ENCODE results near the gene FYCO1.

FYCO1 gene

DNA sequence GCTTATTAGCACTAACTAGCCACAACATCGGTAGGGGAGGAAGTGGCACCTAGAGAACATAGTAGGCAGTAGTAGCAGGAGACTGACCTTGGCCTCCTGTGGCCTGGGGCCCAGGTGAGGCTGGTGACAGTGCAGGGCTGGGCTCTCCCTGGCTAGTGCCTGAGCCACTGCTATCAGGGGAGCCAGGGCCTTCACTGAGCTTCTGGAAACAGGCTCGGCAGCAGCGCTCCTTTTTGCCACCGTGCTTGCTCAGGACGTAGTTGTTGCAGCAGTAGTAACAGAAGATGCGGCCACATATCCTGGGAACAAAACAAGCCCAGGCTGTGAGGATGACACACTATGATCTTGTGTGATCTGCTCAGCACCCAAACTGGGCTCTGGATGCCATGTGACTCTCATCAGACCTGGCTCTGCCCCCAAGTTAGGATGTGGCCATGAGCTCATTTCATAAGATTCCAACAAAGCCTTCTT, 37.3 kb downstream of the FYCO1 start:
- peaks cover 97% of the 10 kb centered on the region for H3K36me3 ChIP-seq (ENCODE audit: insufficient read depth, low read length)
- WGBS = 97% methylated on average over 6 of the region's 6 CpGs
- H3K27ac ChIP-seq (ENCODE audit: low read depth, low read length) = no peak overlapping the region
- no peak overlapping the region for H3K9ac ChIP-seq (ENCODE audit: low read depth, low read length)
- no peak overlapping the region for H3K4me3 ChIP-seq (ENCODE audit: low read length)
- H3K4me1 ChIP-seq (ENCODE audit: insufficient read depth, low read length) = no peaks in the 10 kb centered on the region
- H3K9me3 ChIP-seq (ENCODE audit: insufficient read depth, low read depth, low read length) = no peaks in the 10 kb centered on the region
- no peaks in the 10 kb centered on the region for H3K27me3 ChIP-seq (ENCODE audit: insufficient read depth, low read length)

DNA sequence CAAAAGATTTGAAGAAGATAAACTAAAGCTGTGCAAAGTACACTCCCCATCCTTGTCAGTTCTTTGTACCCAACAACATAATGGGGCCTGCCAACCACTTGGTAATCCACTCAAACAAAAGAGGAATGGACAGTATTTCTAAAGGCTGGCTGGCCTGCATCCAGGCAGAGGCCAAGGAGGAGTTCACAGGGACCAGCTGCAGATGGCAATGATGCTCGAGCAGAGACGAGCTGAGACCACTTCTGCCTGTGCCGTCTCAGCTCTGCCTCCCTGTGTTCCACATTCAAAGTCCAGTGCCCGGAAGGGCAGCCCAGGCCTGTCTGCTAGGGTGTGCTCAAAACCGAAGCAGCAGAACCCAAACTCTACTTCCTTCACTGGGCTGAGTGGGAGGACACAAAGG, 38.0 kb downstream of the FYCO1 start:
- WGBS = 93% methylated on average over 5 of the region's 5 CpGs
- Histone ChIP-seq H3K4me3 (ENCODE audit: low read length) (no peak overlapping the region), H3K27me3 (ENCODE audit: insufficient read depth, low read length) (no peaks in the 10 kb centered on the region), H3K9me3 (ENCODE audit: insufficient read depth, low read depth, low read length) (no peaks in the 10 kb centered on the region), H3K36me3 (ENCODE audit: insufficient read depth, low read length) (peaks cover 97% of the 10 kb centered on the region), H3K4me1 (ENCODE audit: insufficient read depth, low read length) (no peaks in the 10 kb centered on the region), H3K9ac (ENCODE audit: low read depth, low read length) (no peak overlapping the region), H3K27ac (ENCODE audit: low read depth, low read length) (no peak overlapping the region)

DNA sequence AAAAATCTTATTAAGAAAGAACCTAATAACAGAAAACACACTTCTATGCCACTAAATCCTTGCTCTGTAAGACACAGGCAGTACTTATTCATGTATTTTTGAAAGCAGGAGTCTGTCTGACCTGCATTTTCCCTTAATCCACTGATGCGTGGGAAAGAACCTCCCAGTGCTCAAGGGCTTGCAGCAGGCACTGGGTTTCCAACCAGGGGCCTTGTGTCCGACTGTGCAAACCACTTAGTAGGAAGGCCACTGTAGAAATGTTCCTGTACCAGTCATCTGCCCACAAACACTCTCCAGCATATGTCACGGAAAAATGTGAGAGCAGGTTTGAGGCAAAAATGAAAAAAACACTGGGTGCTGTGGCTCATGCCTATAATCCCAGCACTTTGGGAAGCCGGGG, 39.9 kb downstream of the FYCO1 start:
- H3K9me3 ChIP-seq (ENCODE audit: insufficient read depth, low read depth, low read length) = no peaks in the 10 kb centered on the region
- no peak overlapping the region for H3K9ac ChIP-seq (ENCODE audit: low read depth, low read length)
- no peaks in the 10 kb centered on the region for H3K4me1 ChIP-seq (ENCODE audit: insufficient read depth, low read length)
- H3K27ac ChIP-seq (ENCODE audit: low read depth, low read length) = no peak overlapping the region
- WGBS = 93% methylated on average over 4 of the region's 4 CpGs
- no peak overlapping the region for H3K4me3 ChIP-seq (ENCODE audit: low read length)
- H3K36me3 ChIP-seq (ENCODE audit: insufficient read depth, low read length) = peaks cover 97% of the 10 kb centered on the region
- no peaks in the 10 kb centered on the region for H3K27me3 ChIP-seq (ENCODE audit: insufficient read depth, low read length)

DNA sequence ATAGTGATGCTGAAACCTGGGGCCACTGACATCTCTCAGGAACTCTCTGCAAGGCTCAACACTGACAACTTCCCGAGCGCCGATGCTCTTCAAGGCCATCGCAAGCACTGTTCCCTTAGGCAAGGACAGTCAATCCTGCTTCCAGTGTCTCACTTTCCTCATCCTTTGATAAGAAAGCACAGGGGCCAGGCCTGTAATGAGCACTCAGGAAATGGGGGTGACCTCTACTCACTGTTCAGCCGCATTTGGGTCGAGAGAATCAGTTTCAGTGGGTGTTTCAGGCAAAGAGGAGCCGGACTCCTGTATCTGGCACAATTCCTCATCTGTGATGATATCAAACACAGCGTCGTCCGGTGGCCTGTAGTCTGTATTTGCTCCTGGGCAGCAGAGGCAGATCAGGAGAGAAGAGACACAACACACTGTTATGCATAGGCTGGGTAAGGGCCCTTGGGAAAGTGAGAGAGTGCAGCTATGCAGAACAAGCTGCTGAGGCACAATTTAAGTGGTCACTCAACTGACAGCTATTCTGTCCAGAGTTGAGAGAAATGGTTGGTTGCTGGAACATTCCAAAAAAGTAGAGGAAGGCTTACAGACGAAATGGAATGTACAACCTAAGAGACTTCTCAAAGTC, 40.5 kb downstream of the FYCO1 start:
- Histone ChIP-seq H3K27ac (ENCODE audit: low read depth, low read length) (no peak overlapping the region), H3K9ac (ENCODE audit: low read depth, low read length) (no peak overlapping the region), H3K36me3 (ENCODE audit: insufficient read depth, low read length) (peaks cover 97% of the 10 kb centered on the region), H3K9me3 (ENCODE audit: insufficient read depth, low read depth, low read length) (no peaks in the 10 kb centered on the region), H3K4me1 (ENCODE audit: insufficient read depth, low read length) (no peaks in the 10 kb centered on the region), H3K27me3 (ENCODE audit: insufficient read depth, low read length) (no peaks in the 10 kb centered on the region), H3K4me3 (ENCODE audit: low read length) (no peak overlapping the region)
- WGBS = 93% methylated on average over 11 of the region's 11 CpGs

DNA sequence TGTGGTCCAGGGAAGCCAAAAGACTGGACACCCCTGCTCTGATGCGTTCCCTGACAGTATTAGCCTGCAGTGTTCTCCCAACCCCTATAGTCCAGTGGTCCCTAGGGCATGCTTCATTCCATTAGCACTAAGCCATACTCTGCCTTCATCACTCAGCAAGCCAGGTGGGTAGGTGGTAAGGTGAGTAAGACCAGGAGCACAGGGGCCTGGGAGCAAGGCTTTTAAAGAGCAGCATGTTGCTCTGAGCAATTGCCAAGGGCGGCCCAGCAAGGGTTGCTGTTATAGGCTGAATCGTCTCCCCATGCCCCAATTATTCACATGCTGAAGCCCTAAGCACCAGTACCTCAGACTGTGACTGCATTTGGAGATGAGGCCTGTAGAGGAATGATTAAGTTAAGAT, 41.3 kb downstream of the FYCO1 start:
- Histone ChIP-seq H3K36me3 (ENCODE audit: insufficient read depth, low read length) (peaks cover 97% of the 10 kb centered on the region), H3K9me3 (ENCODE audit: insufficient read depth, low read depth, low read length) (no peaks in the 10 kb centered on the region), H3K9ac (ENCODE audit: low read depth, low read length) (no peak overlapping the region), H3K27ac (ENCODE audit: low read depth, low read length) (no peak overlapping the region), H3K4me3 (ENCODE audit: low read length) (no peak overlapping the region), H3K4me1 (ENCODE audit: insufficient read depth, low read length) (no peaks in the 10 kb centered on the region), H3K27me3 (ENCODE audit: insufficient read depth, low read length) (no peaks in the 10 kb centered on the region)
- 96% methylated on average over 3 of the region's 3 CpGs for WGBS

DNA sequence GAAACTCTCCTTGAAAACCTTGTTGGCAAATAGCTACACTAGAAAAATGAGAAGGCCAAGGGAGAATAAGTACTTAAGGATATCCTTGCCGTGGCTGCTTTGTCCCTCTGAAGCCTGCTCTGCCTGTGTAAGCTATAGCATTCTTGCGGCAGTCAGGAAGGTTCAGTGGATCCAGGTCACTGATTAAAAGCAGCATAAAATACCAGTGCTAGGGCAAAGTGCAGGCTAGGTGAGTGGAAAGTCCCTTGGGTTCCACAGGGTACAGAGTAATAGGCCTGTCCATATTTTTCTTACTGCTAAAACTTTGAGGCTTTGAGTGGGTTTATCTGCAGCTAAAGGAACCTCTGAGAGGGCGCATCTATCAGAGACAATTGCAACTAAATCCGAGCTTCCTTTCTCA, 42.1 kb downstream of the FYCO1 start:
- Histone ChIP-seq H3K4me1 (ENCODE audit: insufficient read depth, low read length) (no peaks in the 10 kb centered on the region), H3K36me3 (ENCODE audit: insufficient read depth, low read length) (peaks cover 97% of the 10 kb centered on the region), H3K9ac (ENCODE audit: low read depth, low read length) (no peak overlapping the region), H3K27me3 (ENCODE audit: insufficient read depth, low read length) (no peaks in the 10 kb centered on the region), H3K27ac (ENCODE audit: low read depth, low read length) (no peak overlapping the region), H3K4me3 (ENCODE audit: low read length) (no peak overlapping the region), H3K9me3 (ENCODE audit: insufficient read depth, low read depth, low read length) (no peaks in the 10 kb centered on the region)
- 86% methylated on average over 4 of the region's 4 CpGs for WGBS

DNA sequence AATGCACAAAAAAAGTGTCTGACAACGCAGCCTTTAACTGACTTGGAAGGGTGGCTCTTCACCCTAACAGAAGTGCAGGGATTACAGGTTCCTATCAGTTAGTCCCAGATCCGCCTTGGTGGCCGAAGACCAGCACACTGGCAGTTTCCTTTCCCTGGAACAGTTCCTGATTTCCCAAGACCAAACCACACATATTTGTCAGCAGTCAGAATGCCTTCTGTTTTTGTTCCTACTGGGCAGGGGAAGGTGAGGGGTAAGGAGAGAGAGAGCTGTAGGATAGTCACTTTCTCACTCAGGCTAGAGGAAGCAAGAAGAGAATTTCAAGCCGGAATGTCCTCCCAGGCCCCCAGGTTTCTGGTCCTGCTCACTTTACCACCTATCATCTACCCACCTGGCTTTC, 43.2 kb downstream of the FYCO1 start:
- Histone ChIP-seq H3K4me1 (ENCODE audit: insufficient read depth, low read length) (no peaks in the 10 kb centered on the region), H3K36me3 (ENCODE audit: insufficient read depth, low read length) (peaks cover 96% of the 10 kb centered on the region)
- WGBS = 82% methylated on average over 3 of the region's 4 CpGs

DNA sequence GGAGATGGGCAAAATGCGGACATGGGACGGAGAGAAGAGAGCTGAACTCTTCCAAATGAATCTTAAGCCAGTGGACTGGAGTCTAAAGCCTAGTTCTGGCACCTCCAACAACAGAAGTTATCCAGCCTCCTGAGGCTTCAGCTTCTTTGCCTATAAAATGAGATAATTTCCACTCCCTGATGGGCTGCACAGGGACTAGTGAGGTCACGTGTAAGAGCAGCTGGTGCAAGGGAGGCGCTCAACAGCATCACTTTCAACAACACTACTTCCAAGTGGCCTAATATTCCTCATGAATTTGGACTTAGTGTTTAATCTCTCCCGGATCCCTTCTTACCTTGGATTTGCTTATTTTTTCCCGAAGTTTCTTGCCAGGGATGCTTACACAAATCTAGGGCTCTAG, 43.7 kb downstream of the FYCO1 start:
- no peak overlapping the region for H3K4me3 ChIP-seq (ENCODE audit: low read length)
- no peak overlapping the region for H3K9ac ChIP-seq (ENCODE audit: low read depth, low read length)
- 92% methylated on average over 6 of the region's 6 CpGs for WGBS
- H3K9me3 ChIP-seq (ENCODE audit: insufficient read depth, low read depth, low read length) = no peaks in the 10 kb centered on the region
- no peaks in the 10 kb centered on the region for H3K4me1 ChIP-seq (ENCODE audit: insufficient read depth, low read length)
- no peaks in the 10 kb centered on the region for H3K27me3 ChIP-seq (ENCODE audit: insufficient read depth, low read length)
- peaks cover 96% of the 10 kb centered on the region for H3K36me3 ChIP-seq (ENCODE audit: insufficient read depth, low read length)
- H3K27ac ChIP-seq (ENCODE audit: low read depth, low read length) = no peak overlapping the region

More for the DNA sequence above, 43.2 kb downstream of the FYCO1 start:
- Histone ChIP-seq H3K9ac (ENCODE audit: low read depth, low read length) (no peak overlapping the region), H3K27ac (ENCODE audit: low read depth, low read length) (no peak overlapping the region), H3K27me3 (ENCODE audit: insufficient read depth, low read length) (no peaks in the 10 kb centered on the region), H3K4me3 (ENCODE audit: low read length) (no peak overlapping the region), H3K9me3 (ENCODE audit: insufficient read depth, low read depth, low read length) (no peaks in the 10 kb centered on the region)

DNA sequence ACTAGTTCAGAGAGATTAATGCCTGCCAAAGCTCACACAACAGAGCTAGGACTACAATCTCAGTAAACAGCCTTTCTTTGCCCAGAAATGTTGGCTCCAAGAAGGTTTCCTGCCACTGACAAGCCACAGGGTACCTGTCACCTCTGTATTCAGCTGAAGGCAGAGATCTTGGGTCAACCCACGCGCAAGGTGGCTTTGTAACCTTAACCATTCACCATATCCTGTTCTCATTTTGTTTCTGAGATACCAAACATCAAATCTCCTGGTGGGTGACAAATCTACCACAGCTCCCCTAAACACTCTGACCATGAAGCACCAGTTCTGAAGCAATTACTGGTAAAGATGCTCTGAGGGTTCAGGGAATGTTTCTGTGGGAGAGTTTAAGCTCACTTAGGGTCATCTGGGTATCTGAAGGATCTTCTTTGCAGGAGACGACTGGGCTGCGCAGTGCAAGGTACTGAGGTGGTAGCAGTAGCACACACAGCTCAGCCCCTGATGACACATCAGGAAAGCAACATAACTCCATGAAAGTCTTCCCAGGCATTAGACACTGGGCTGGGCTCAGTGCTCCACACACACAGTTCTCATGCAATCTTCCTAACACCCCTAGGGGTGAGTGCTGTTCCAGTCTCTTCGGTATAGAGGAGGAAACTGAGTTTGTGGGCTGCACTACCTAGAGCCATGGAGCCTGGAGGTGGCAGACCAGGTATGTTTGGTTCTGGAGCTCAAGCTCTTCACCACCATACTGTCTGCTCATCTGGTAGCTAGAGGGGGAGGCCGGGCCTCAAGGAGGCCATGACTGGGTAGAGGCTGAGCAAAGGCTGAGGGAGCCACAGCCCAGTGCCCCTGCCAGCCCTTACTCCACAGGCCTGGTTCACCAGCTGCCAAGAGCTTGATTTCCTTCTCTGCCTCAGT, 44.7 kb downstream of the FYCO1 start:
- no peak overlapping the region for H3K27ac ChIP-seq (ENCODE audit: low read depth, low read length)
- no peaks in the 10 kb centered on the region for H3K9me3 ChIP-seq (ENCODE audit: insufficient read depth, low read depth, low read length)
- WGBS = 95% methylated on average over 6 of the region's 6 CpGs
- H3K4me3 ChIP-seq (ENCODE audit: low read length) = no peak overlapping the region
- no peaks in the 10 kb centered on the region for H3K27me3 ChIP-seq (ENCODE audit: insufficient read depth, low read length)
- peaks cover 99% of the 10 kb centered on the region for H3K36me3 ChIP-seq (ENCODE audit: insufficient read depth, low read length)
- H3K4me1 ChIP-seq (ENCODE audit: insufficient read depth, low read length) = no peaks in the 10 kb centered on the region
- no peak overlapping the region for H3K9ac ChIP-seq (ENCODE audit: low read depth, low read length)

DNA sequence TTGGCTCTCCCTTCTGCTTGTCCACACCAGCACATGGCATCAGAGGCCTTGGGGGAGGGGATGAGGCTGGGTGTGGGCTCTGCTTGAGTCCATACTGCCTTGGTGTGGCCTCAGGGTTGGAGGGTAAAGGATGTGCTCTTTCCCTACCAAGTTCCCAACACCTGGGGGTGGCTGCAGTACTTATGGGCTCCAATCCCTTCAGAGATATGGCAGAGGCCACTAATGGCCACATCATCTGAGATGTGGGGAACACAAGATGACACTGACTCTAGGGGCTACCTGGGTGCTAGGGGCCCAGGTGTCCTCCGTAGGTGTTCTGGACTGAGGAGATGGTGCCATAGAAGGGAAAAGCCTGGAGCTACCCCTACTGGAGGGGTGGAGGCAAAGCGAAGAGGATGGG, 45.5 kb downstream of the FYCO1 start:
- no peak overlapping the region for H3K9ac ChIP-seq (ENCODE audit: low read depth, low read length)
- no peaks in the 10 kb centered on the region for H3K9me3 ChIP-seq (ENCODE audit: insufficient read depth, low read depth, low read length)
- WGBS = 89% methylated on average over 2 of the region's 2 CpGs
- no peak overlapping the region for H3K4me3 ChIP-seq (ENCODE audit: low read length)
- no peak overlapping the region for H3K27ac ChIP-seq (ENCODE audit: low read depth, low read length)
- H3K27me3 ChIP-seq (ENCODE audit: insufficient read depth, low read length) = no peaks in the 10 kb centered on the region
- H3K4me1 ChIP-seq (ENCODE audit: insufficient read depth, low read length) = no peaks in the 10 kb centered on the region
- peaks cover 91% of the 10 kb centered on the region for H3K36me3 ChIP-seq (ENCODE audit: insufficient read depth, low read length)

DNA sequence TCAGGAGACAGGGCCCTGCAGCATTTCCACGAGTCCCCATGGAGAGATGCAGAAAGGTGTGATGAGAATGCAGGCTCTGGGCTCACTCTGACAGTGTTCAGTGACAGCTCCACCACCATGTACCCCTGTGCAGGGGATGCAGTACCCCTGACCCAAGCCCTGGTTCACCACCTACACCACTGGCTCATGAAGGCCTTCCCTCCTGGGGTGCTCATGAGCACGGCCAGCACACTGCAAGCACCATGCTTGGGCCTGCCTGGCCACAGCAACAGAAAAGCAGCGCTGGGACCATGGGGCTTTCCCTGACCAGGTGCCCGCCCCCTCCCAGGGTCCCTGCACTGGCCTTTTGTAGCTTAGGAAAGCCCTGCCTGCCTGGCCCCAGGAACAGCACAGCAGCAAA, 46.2 kb downstream of the FYCO1 start:
- Histone ChIP-seq H3K27me3 (ENCODE audit: insufficient read depth, low read length) (no peaks in the 10 kb centered on the region), H3K9ac (ENCODE audit: low read depth, low read length) (no peak overlapping the region), H3K9me3 (ENCODE audit: insufficient read depth, low read depth, low read length) (no peaks in the 10 kb centered on the region), H3K27ac (ENCODE audit: low read depth, low read length) (no peak overlapping the region), H3K4me1 (ENCODE audit: insufficient read depth, low read length) (no peaks in the 10 kb centered on the region), H3K36me3 (ENCODE audit: insufficient read depth, low read length) (peaks cover 84% of the 10 kb centered on the region), H3K4me3 (ENCODE audit: low read length) (no peak overlapping the region)
- 94% methylated on average over 4 of the region's 4 CpGs for WGBS
